NCI-H2107 treated with DMSO at 0.1 percent for 48 hours (cell line): Measurements from ENCODE around the gene LCK.
A peak's percentile ranks its signal among the peaks of the same experiment; 100 is the strongest.
"Not testable (repeated sequence)": the region's sequence is repeated elsewhere in the genome, so short reads cannot be mapped to it uniquely, and the experiment has no call there.

Experiments used
- DNase-seq: peaks from one replicate; lab custom pipeline; 2025; ENCODE audit not compliant: unreplicated experiment; lab: John Stamatoyannopoulos, UW

Gene LCK

DNA sequence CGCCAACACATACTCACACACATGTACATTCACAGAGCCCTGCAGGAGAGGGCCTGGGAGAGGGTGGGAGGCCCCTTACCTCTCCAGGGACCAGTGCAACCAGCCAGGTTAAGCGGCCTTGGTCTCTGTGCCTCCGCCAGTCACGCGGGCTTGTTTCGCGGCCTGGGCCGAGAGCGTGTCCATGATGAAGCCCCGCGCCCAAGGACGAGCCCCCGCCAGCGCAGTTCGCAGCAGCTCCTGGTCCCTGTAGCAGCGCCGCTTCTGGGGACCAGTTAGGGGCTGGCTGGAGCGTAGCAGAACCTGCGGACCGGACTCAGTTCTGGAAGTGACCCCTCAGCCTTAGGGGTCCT, 11.3 kb upstream of the LCK start:
- peak; percentile 74 for DNase-seq

- DNase-seq: peak; percentile 86
These were observed 10.7 kb upstream of the LCK start for GRCh38 chr1:32240140-32240951.

GRCh38 chr1:32241001-32241763, 9.9 kb upstream of the LCK start:
- peak; percentile 55 for DNase-seq

GRCh38 chr1:32242341-32242851, 8.7 kb upstream of the LCK start:
- DNase-seq: no peak

- no peak for DNase-seq
These were observed 4.2 kb upstream of the LCK start, which contains the start of gene FAM167B for GRCh38 chr1:32246888-32247273. FAM167B (plus strand) TSS chr1:32247222; CDS start chr1:32247422, 200 bp downstream.

DNA sequence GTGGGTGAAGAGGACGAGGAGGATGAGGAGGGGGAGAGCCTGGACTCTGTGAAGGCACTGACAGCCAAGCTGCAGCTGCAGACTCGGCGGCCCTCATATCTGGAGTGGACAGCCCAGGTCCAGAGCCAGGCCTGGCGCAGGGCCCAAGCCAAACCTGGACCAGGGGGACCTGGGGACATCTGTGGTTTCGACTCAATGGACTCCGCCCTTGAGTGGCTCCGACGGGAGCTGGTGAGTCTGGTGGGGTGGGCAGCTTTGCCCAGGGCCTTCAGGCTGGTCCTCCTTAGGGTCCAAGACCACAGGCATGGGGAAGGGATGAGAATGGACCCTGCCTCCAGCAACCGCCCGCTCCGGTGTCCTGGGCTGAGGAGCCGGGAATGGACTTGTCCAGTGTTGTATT, 3.6 kb upstream of the LCK start:
- no peak for DNase-seq

GRCh38 chr1:32247983-32248889, 2.8 kb upstream of the LCK start:
- DNase-seq: peak; percentile 49

- DNase-seq: no peak
These were observed 1.1 kb upstream of the LCK start for GRCh38 chr1:32249831-32250525.

DNA sequence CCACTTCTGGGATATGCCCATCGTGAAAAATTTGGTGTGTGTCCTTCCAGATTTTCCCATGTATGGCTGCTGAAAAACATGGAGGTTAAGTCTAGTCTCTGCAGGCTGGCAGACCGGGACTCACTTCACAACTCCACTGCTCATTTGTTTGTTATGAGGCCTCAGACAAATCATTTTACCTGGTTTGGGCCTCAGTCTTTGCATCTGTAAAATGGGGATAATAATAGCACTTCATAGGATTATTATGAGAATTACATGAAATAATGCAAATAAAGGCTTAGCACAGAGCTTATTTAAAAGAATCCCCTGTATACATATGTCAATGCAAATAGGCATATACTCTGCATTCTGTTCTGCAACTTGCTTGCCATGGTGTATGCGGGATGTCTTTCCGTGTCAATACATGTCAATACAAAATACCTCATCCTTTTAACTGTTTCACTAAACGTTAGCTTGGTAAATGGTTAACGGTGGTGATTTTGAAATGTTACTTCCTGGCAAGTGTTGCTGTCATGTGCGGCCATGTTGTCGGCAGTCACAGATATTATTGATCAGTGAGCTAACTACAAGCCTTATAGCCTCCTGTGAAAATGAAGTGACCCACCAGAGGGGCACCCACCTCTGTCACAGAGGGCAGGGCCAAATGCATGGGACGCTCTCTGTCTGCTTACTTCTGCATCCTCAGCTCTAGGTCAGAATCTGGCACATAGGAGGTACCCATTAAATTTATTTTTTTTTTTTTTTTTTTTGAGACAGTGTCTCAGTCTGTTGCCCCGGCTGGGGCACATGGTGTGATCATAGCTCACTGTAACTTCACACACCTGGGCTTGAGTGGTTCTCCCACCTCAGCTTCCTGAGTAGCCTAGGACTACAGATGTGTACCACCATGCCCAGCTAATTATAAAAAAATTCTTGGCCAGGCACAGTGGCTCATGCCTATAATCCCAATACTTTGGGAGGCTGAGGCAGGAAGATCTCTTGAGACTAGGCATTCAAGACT, 4.3 kb downstream of the LCK start:
- no peak for DNase-seq

DNA sequence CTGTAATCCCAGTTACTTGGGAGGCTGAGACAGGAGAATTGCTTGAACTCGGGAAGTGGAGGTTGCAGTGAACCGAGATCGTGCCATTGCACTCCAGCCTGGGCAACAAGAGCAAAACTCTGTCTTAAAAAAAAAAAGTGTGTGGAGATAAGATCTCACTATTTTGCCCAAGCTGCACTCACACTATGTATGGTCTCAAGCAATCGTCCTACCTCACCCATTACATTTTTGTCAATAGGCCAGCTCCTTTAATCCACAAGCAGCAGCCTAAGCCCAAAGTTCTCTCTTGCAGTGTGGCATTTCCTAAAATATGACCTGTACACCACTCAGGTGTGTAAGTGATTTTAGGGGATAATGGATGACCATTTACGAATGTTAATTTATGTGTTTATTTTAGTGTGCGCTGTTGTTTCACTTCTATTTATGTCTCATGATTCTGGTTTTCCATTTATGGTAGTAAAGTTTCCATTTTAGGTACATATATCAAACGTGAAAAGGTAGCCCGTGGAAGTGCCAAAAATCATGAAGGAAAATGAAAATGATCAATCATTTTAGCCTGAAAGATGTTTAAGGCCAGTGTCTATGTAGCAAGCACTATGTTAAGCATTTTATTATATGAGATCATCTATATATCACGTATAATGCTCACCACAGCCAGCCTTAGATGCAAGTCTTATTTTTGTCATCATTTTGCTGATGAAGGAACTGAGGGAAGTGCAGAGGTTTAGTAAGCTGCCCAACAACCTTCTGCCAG, 5.6 kb downstream of the LCK start:
- no peak for DNase-seq

- DNase-seq: no peak
These were observed 6.1 kb downstream of the LCK start for GRCh38 chr1:32257227-32257508.

GRCh38 chr1:32263236-32263593, 12.2 kb downstream of the LCK start:
- not testable (repeated sequence) for DNase-seq

DNA sequence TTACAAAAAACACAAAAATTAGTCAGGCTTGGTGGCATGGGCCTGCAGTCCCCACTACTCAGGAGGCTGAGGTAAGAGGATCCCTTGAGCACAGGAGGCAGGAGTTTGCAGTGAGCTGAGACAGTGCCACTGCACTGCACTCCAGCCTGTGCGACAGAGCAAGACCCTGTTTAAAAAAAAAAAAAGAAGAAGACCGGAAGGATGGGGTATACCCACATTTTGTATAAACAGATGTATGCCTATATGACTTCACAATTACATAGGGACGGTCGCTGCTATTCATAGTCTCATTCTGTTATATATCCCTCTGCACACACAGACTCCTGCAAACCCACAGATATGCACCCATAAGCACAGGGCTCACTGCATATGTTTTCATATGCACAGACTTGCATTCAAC, 12.7 kb downstream of the LCK start:
- DNase-seq: no peak

GRCh38 chr1:32265846-32266245, 14.8 kb downstream of the LCK start:
- DNase-seq: no peak

GRCh38 chr1:32266921-32267591, 16.0 kb downstream of the LCK start:
- DNase-seq: no peak

- DNase-seq: no peak
These were observed 18.7 kb downstream of the LCK start for GRCh38 chr1:32269744-32270143.

GRCh38 chr1:32272557-32273390, 21.7 kb downstream of the LCK start:
- DNase-seq: no peak
